HG03103 (cell line): ENCODE data around the gene ARID1B.

Experiments used
- ATAC-seq: cut with Tn5 transposase; IDR thresholded peaks from one replicate; pipeline ENCODE4 v1.9.1; 2021; ENCODE audit warnings: low read depth; ENCODE audit not compliant: unreplicated experiment

ARID1B gene

GRCh38 chr6:157110607-157111006 lies 333.4 kb downstream of the ARID1B start:
- no peak for ATAC-seq

- no peak for ATAC-seq
Measured at GRCh38 chr6:157113389-157113788, 336.2 kb downstream of the ARID1B start.

GRCh38 chr6:157116426-157116825 lies 339.2 kb downstream of the ARID1B start:
- no peak for ATAC-seq

GRCh38 chr6:157117431-157118095 lies 340.4 kb downstream of the ARID1B start:
- ATAC-seq = no peak

- ATAC-seq = no peak
Measured at GRCh38 chr6:157119502-157120027, 342.4 kb downstream of the ARID1B start.

- ATAC-seq = no peak
Measured at GRCh38 chr6:157120534-157121232, 343.5 kb downstream of the ARID1B start.

- no peak for ATAC-seq
Measured at GRCh38 chr6:157121897-157122296, 344.7 kb downstream of the ARID1B start.

- no peak for ATAC-seq
Measured at GRCh38 chr6:157123234-157123633, 346.1 kb downstream of the ARID1B start.

GRCh38 chr6:157124485-157125254 lies 347.5 kb downstream of the ARID1B start:
- ATAC-seq = no peak

- no peak for ATAC-seq
Measured at GRCh38 chr6:157125531-157125930, 348.4 kb downstream of the ARID1B start.

- ATAC-seq = no peak
Measured at GRCh38 chr6:157126183-157127098, 349.3 kb downstream of the ARID1B start.

- ATAC-seq = no peak
Measured at GRCh38 chr6:157128235-157128775, 351.1 kb downstream of the ARID1B start.

GRCh38 chr6:157131250-157131649 lies 354.1 kb downstream of the ARID1B start:
- ATAC-seq = no peak

GRCh38 chr6:157133856-157134255 lies 356.7 kb downstream of the ARID1B start:
- ATAC-seq = no peak

- ATAC-seq = no peak
Measured at GRCh38 chr6:157134402-157135047, 357.3 kb downstream of the ARID1B start.

GRCh38 chr6:157135691-157136090 lies 358.5 kb downstream of the ARID1B start:
- ATAC-seq = no peak

- no peak for ATAC-seq
Measured at GRCh38 chr6:157137501-157137900, 360.3 kb downstream of the ARID1B start.

GRCh38 chr6:157139054-157139708 lies 362.0 kb downstream of the ARID1B start:
- no peak for ATAC-seq
